Brain microvascular endothelial cell (primary cell): Measurements from ENCODE around the gene CAPN12.

Experiments
- DNase-seq: peaks from one replicate; pipeline ENCODE4 v3.0.0-alpha.2; 2020
- H3K27ac ChIP-seq: fragments of 250-450 bp; sonication (Bioruptor Pico); 2 replicates; pipeline ENCODE4 v1.5.1; 2020; ENCODE audit warnings: mild to moderate bottlenecking, moderate library complexity
- H3K27me3 ChIP-seq: fragments of 250-450 bp; sonication (Bioruptor Pico); replicated peaks from 2 replicates; pipeline ENCODE4 v1.5.1; 2020; ENCODE audit warnings: mild to moderate bottlenecking
- H3K36me3 ChIP-seq: fragments of 250-450 bp; sonication (Bioruptor Pico); replicated peaks from 2 replicates; pipeline ENCODE4 v1.5.1; 2020; ENCODE audit warnings: mild to moderate bottlenecking
- H3K4me3 ChIP-seq: 2 replicates; pipeline ENCODE4 v1.5.1; 2011; ENCODE audit warnings: low read depth, mild to moderate bottlenecking, control low read depth, low read length, moderate library complexity
- in situ Hi-C: cut with HindIII; loops from 2 replicates; pipeline ENCODE4 v1.10.0; 2017; ENCODE audit warnings: low sequenced_read_pairs, low pct_ligation_motif_present
- TF ChIP-seq, protein P1 (sequence below): IDR thresholded peaks from 2 replicates; pipeline ENCODE4 v1.5.1; 2011; ENCODE audit warnings: low read depth, mild to moderate bottlenecking, moderate library complexity, low read length, control low read depth, inconsistent platforms; ENCODE audit errors: missing control alignments

The CAPN12 gene

DNA sequence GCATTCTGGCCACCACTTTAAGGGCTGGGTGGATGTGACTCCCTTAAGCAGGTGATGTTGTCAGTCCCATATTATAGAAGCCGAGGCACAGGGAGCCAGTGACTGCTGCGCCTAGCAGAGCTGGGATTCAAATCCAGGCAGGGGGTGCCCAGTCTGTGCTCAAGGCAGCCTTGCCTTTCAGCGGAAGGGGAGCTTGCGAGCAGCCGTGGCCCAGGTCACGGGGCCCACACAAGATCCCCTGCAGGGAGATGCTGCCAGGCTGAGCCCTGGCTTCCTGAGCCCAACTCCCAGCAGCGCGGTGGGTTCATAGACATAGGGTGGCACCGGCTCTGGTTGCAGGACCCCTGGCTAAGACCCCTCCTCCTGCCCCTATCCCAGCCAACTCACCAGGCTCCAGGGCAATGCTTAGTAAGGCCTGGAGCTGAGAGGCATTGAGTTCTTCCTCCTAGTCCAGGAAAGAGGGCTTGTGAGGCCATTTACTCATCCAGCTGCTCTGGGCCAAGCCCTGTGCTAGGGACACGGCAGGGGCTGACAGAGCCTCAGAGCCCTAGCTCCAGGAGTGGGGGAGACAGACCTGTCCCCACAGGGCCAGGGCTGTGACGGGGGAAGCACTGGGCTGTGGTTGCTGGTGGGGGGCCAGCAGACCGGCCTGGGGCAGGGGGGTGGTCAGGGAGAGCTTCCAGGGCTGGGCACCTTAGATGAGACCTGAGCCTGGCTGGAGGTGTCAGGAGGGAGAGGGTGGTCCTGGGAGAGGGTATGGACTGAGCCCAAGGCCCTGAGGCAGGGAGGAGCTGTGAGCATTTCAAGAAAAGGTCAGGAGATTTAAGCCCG is 9.6 kb downstream of the CAPN12 start:
- no peak for DNase-seq
- in situ Hi-C loops, result no loop called here

DNA sequence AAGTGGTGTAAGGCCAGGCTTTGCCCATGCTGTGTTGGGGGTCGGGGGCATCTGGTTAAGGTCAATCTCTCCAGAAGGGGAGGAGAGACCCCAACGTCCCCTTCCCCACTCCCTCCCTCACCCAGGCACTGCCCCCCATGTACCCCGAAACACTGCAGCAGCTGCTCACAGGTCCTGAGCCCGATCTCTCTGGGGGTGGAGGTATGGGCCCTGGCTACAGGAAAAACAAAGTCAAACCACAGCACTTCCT is 10.2 kb downstream of the CAPN12 start:
- TF ChIP-seq, protein P1, sequence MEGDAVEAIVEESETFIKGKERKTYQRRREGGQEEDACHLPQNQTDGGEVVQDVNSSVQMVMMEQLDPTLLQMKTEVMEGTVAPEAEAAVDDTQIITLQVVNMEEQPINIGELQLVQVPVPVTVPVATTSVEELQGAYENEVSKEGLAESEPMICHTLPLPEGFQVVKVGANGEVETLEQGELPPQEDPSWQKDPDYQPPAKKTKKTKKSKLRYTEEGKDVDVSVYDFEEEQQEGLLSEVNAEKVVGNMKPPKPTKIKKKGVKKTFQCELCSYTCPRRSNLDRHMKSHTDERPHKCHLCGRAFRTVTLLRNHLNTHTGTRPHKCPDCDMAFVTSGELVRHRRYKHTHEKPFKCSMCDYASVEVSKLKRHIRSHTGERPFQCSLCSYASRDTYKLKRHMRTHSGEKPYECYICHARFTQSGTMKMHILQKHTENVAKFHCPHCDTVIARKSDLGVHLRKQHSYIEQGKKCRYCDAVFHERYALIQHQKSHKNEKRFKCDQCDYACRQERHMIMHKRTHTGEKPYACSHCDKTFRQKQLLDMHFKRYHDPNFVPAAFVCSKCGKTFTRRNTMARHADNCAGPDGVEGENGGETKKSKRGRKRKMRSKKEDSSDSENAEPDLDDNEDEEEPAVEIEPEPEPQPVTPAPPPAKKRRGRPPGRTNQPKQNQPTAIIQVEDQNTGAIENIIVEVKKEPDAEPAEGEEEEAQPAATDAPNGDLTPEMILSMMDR, result no peak
- Histone ChIP-seq H3K4me3 (no peak overlapping the region), H3K36me3 (peaks cover 30% of the 10 kb centered on the region), H3K27me3 (no peaks in the 10 kb centered on the region), H3K27ac (no peak overlapping the region)
- DNase-seq, result no peak
- in situ Hi-C loops, result no loop called here

More for the DNA sequence above, 9.6 kb downstream of the CAPN12 start:
- H3K27ac ChIP-seq, result peak overlapping the region; percentile 13
- TF ChIP-seq, protein P1, result no peak
- H3K4me3 ChIP-seq, result no peak overlapping the region
- no peaks in the 10 kb centered on the region for H3K27me3 ChIP-seq
- peaks cover 26% of the 10 kb centered on the region for H3K36me3 ChIP-seq

DNA sequence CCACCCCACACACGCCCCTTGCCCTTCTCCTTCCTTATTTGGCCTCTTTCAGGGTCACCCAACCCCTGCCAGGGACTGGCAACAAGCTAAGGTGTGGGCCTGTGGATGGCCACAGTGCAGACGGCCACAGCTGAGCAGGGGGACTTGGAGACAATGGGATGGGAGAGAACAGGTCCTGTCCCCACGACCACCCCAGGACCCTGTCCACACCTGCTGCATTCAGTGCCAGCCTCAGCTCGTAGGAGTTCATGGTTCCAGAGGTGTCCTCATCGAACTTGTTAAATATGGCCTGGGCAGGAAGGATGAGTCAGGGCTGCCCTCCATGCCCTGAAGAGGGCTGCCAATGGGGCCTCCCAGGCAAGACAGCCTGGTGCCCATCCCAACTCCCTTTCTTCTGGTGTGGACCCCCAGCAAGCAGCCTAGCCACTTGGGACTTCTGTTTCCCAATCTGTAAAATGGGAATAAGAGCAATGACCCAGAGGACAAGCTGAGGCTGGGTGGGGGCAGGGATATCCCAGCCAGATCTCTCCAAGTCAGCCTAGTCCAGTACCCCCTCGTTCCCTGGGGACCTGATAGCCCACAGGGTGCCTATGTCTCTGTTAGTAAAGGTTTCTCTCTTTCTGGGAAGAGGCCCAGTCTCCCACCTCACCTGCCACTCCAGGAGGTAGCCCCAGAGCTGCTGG is 10.6 kb downstream of the CAPN12 start:
- DNase-seq, result no peak
- Histone ChIP-seq H3K36me3 (peaks cover 34% of the 10 kb centered on the region), H3K27ac (no peak overlapping the region), H3K4me3 (no peak overlapping the region), H3K27me3 (no peaks in the 10 kb centered on the region)
- TF ChIP-seq, protein P1, result no peak
- in situ Hi-C loops, result no loop called here

DNA sequence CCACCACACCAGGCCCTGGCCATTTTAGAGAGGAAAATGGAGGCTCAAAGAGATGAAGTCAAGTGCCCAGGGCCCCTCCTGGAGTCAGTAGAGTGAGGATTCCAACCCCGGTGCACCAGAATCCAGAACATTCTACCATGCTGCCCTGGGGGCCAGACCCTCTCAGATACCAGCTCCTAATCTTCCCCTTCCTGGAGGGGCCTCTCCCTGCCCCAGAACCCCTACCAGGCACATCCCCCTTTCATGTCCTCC is 11.1 kb downstream of the CAPN12 start:
- Histone ChIP-seq H3K27me3 (no peaks in the 10 kb centered on the region), H3K36me3 (peaks cover 37% of the 10 kb centered on the region), H3K4me3 (no peak overlapping the region), H3K27ac (no peak overlapping the region)
- in situ Hi-C loops, result no loop called here
- TF ChIP-seq, protein P1, result no peak
- DNase-seq, result no peak

DNA sequence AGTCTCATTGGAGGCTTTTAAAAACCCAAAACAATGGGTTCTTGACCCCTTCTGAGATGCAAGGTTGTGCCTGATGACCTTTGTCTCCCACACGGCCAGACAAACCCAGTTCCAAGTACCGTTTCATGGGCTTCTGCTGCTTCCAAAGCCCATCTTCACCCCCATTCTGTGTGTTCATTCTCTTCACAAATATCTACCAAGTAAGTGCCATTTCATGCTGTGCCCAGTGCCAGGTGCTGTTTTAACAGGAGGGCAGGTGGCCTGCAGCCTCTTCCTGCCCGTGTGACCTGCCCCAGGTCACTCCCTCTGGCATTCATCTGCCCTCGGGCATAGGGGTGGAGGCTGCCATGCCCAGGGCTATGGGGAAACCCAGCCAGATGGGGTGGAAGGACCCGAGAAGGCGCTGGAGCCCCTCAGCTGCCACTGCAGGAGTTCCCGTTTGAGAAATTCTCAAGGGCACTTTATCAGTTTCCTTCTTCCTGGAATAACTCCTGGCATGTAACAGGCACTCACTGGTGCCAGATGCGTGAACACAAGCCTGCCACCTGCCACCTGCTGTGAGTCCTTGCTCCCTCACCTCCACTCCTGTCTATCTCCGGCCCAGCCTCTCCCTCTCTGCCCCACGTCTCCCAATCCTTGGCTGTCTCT is 12.5 kb downstream of the CAPN12 start:
- Histone ChIP-seq H3K27me3 (no peaks in the 10 kb centered on the region), H3K4me3 (no peak overlapping the region), H3K27ac (no peak overlapping the region), H3K36me3 (peaks cover 51% of the 10 kb centered on the region)
- no peak for DNase-seq
- in situ Hi-C loops, result no loop called here
- TF ChIP-seq, protein P1, result no peak
